BLaER1 treated with 17β-estradiol and CSF1 and Interleukin-3, amounts not matched to agents 10 nM and 100 nM (cell line): ENCODE measurements around the gene CHMP1A.
"Not testable (repeated sequence)": the region's sequence is repeated elsewhere in the genome, so short reads cannot be mapped to it uniquely, and the experiment has no call there.

ENCODE experiments used
- H3K27ac ChIP-seq, 11 experiments: shearing (Covaris generic); formaldehyde crosslinking; 2 replicates each; pipeline ENCODE4 v1.8.1; 2022
- H3K27me3 ChIP-seq, 11 experiments: shearing (Covaris generic); formaldehyde crosslinking; 2 replicates each; pipeline ENCODE4 v1.8.1; 2022
- H3K36me3 ChIP-seq, 11 experiments: shearing (Covaris generic); formaldehyde crosslinking; 2 replicates each; pipeline ENCODE4 v1.8.1; 2022
- H3K4me1 ChIP-seq, 10 experiments: shearing (Covaris generic); formaldehyde crosslinking; 2 replicates each; pipeline ENCODE4 v1.8.1; 2022
- H3K4me2 ChIP-seq, 11 experiments: shearing (Covaris generic); formaldehyde crosslinking; 2 replicates each; pipeline ENCODE4 v1.8.1; 2022
- H3K4me3 ChIP-seq, 10 experiments: shearing (Covaris generic); formaldehyde crosslinking; 2 replicates each; pipeline ENCODE4 v1.8.1; 2022
- H3K9ac ChIP-seq, 11 experiments: shearing (Covaris generic); formaldehyde crosslinking; 2 replicates each; pipeline ENCODE4 v1.8.1; 2022
- H3K9me3 ChIP-seq, 11 experiments: shearing (Covaris generic); formaldehyde crosslinking; replicated peaks in 1 of 11; 2 replicates each; pipeline ENCODE4 v1.8.1; 2022
- H4K20me1 ChIP-seq, 11 experiments: shearing (Covaris generic); formaldehyde crosslinking; 2 replicates each; pipeline ENCODE4 v1.8.1; 2022
- Cebpa-rat ChIP-seq, 11 experiments: shearing (Covaris generic); IDR thresholded peaks; 2 replicates each; pipeline ENCODE4 v1.8.1; 2022

The CHMP1A gene

DNA sequence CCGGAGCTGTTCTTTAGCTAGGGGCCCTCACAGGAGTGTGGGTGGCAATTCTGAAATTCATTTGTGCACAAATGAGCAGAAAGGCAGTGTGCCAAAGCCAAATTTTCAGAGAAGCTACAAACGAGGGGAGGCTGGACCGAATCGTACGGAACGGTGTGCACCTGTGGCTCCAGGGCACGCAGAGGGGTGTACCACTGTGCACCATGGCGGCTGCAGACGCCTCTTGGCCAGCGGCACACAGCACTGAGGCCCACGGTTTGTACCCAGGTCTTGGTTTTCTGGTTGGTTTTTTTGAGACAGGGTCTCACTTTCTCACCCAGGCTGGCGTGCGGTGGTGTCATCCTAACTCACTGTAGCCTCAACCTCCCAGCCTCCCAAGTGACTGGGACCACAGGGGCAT, 14.9 kb downstream of the CHMP1A start:
- Histone ChIP-seq H3K4me1 (peaks cover 10 to 49% (median 35%) of the 10 kb centered on the region in 10 experiments), H3K9ac (peak overlapping the region in 3 of 11 experiments; percentile 15 to 40 (median 31); a peak in 3 of 22 replicates), H3K36me3 (peaks cover 25 to 40% (median 36%) of the 10 kb centered on the region in 11 experiments), H3K27me3 (no peaks in the 10 kb centered on the region), H3K9me3 (no peaks in the 10 kb centered on the region), H3K4me3 (no peak overlapping the region), H3K4me2 (peak overlapping the region in 2 of 11 experiments; percentile 7 to 93; a peak in 4 of 22 replicates), H4K20me1 (peaks cover 4 to 68% (median 28%) of the 10 kb centered on the region in 11 experiments; a peak in 15 of 22 replicates), H3K27ac (no peak overlapping the region)
- no peak for TF ChIP-seq Cebpa-rat (IDR thresholded peaks at IDR 0.05)

DNA sequence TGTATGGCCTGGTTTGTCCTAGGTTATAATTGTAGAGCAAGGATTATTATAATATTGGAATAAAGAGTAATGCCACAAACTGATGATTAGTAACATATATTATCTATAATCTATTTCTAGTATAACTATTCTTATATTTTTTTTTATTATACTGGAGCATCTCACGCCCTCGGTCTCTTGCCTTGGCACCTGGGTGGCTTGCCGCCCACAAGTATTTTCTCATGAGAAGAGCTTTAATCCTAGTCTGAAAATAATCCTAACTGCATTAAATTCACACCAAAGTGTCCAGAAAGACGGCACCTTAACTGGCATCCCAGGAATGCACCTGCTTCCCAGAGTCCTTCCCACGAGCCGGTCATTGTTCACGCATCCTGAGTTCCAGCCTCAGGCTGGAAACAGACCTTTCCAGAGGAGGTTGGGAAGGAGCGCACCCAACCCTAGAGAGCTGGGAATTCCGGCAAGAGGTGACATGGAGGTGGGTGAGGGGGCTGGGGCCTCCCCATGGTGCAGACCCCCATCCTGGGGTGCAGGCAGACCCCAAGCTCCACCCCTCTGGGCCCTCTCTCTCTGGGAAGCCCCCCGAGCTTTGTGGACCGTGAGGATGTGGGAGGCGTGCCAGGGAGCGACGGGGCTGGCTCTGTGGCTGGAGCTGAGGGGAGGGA, 15.9 kb downstream of the CHMP1A start:
- Histone ChIP-seq H3K4me2 (peak overlapping the region; percentile 79 to 97 (median 85); a peak in 21 of 22 replicates), H3K27ac (no peak overlapping the region), H3K36me3 (peaks cover 19 to 32% (median 28%) of the 10 kb centered on the region in 11 experiments), H3K9ac (peak overlapping the region in 3 of 11 experiments; percentile 24 to 70 (median 27); a peak in 3 of 22 replicates), H3K27me3 (peaks cover 0 to 2% (median 0%) of the 10 kb centered on the region in 11 experiments; a peak in 3 of 22 replicates), H3K9me3 (no peaks in the 10 kb centered on the region), H4K20me1 (peaks cover 0 to 70% (median 24%) of the 10 kb centered on the region in 11 experiments; a peak in 14 of 22 replicates), H3K4me3 (peak overlapping the region in 2 of 10 experiments; percentile 50 to 52; a peak in 2 of 20 replicates), H3K4me1 (peaks cover 12 to 59% (median 45%) of the 10 kb centered on the region in 10 experiments)
- no peak for TF ChIP-seq Cebpa-rat (IDR thresholded peaks at IDR 0.05)

DNA sequence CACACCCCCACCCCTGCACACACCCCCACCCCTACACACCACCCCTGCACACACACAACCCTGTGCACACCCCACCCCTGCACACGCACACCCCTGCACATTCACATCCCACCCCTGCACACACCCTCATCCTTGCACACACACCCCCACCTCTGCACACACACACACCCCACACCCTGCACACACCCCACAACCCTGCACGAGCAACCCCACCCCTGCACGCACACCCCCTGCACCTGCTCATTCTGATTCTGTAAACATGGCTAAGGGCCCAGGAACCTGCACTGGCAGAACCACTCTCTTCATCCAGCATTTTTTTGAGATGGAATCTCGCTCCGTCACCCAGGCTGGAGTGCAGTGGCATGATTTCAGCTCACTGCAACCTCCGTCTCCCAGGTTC, 18.1 kb downstream of the CHMP1A start:
- peaks cover 0 to 10% (median 6%) of the 10 kb centered on the region in 11 experiments; a peak in 15 of 22 replicates for H3K36me3 ChIP-seq
- H3K4me3 ChIP-seq: no peak overlapping the region
- peaks cover 3 to 12% (median 5%) of the 10 kb centered on the region in 11 experiments; a peak in 17 of 22 replicates for H3K9me3 ChIP-seq
- H3K27ac ChIP-seq: no peak overlapping the region
- H3K4me1 ChIP-seq: peaks cover 17 to 71% (median 56%) of the 10 kb centered on the region in 10 experiments
- H3K4me2 ChIP-seq: peak overlapping the region in 9 of 11 experiments; percentile 79 to 97 (median 85); a peak in 15 of 22 replicates
- H4K20me1 ChIP-seq: peaks cover 0 to 50% (median 8%) of the 10 kb centered on the region in 11 experiments; a peak in 13 of 22 replicates
- H3K27me3 ChIP-seq: peaks cover 0 to 13% (median 0%) of the 10 kb centered on the region in 11 experiments; a peak in 5 of 22 replicates
- no peak for TF ChIP-seq Cebpa-rat (IDR thresholded peaks at IDR 0.05)
- peak overlapping the region in 1 of 11 experiments; percentile 62; a peak in 1 of 22 replicates for H3K9ac ChIP-seq

DNA sequence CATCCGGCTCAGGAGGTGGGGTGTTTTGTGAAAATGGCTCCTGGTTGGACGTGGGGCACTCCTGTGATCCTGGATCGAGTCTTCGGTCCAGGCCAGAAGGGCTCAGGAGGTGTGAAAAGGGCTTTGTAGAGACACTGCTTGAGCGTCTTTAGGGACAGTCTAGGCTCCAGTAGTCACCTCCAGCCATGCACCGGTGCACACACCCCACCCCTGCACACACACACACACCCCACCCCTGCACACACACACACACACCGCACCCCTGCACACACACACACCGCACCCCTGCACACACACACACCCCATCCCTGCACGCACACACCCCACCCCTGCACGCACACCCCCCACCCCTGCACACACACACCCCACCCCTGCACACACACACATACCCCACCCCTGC, 19.1 kb downstream of the CHMP1A start:
- no peak for TF ChIP-seq Cebpa-rat (IDR thresholded peaks at IDR 0.05)
- H3K9ac ChIP-seq: no peak overlapping the region
- peaks cover 17 to 80% (median 61%) of the 10 kb centered on the region in 10 experiments for H3K4me1 ChIP-seq
- H3K9me3 ChIP-seq: peaks cover 4 to 20% (median 7%) of the 10 kb centered on the region in 11 experiments; a peak in 17 of 22 replicates
- H3K4me3 ChIP-seq: no peak overlapping the region
- H3K27ac ChIP-seq: no peak overlapping the region
- H4K20me1 ChIP-seq: peaks cover 0 to 41% (median 5%) of the 10 kb centered on the region in 11 experiments; a peak in 10 of 22 replicates
- peak overlapping the region in 4 of 11 experiments; percentile 86 to 92 (median 91); a peak in 5 of 22 replicates for H3K4me2 ChIP-seq
- peaks cover 0 to 13% (median 0%) of the 10 kb centered on the region in 11 experiments; a peak in 7 of 22 replicates for H3K27me3 ChIP-seq
- peaks cover 0 to under 1% (median 0%) of the 10 kb centered on the region in 11 experiments; a peak in 2 of 22 replicates for H3K36me3 ChIP-seq

DNA sequence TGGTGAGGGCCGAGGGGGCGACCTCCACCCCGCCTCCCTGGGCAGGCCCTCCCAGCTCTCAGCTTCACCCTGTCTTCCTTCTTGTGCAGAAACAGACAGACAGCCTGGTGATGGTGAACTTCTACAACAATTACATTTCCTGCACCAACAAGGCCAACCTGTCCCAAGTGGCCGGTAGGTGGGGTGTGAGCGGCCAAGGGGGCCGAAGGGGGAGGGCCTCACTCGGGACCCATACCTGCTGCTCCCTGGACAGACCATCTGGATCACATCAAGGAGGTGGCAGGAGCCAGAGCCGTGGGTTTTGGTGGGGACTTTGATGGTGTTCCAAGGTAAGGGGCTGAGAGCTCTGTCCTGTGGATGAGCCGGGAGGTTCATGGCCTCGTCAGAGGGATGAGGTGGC, 20.1 kb downstream of the CHMP1A start:
- no peak overlapping the region for H3K4me3 ChIP-seq
- TF ChIP-seq Cebpa-rat (IDR thresholded peaks at IDR 0.05): no peak
- H3K4me1 ChIP-seq: peaks cover 17 to 77% (median 64%) of the 10 kb centered on the region in 10 experiments
- H3K9ac ChIP-seq: no peak overlapping the region
- peak overlapping the region in 8 of 11 experiments; percentile 54 to 92 (median 85); a peak in 16 of 22 replicates for H3K4me2 ChIP-seq
- peaks cover 4 to 20% (median 7%) of the 10 kb centered on the region in 11 experiments; a peak in 17 of 22 replicates for H3K9me3 ChIP-seq
- peaks cover 0 to 13% (median 0%) of the 10 kb centered on the region in 11 experiments; a peak in 7 of 22 replicates for H3K27me3 ChIP-seq
- peaks cover 0 to 30% (median 5%) of the 10 kb centered on the region in 11 experiments; a peak in 9 of 22 replicates for H4K20me1 ChIP-seq
- H3K36me3 ChIP-seq: no peaks in the 10 kb centered on the region; a peak in 2 of 22 replicates
- H3K27ac ChIP-seq: no peak overlapping the region

DNA sequence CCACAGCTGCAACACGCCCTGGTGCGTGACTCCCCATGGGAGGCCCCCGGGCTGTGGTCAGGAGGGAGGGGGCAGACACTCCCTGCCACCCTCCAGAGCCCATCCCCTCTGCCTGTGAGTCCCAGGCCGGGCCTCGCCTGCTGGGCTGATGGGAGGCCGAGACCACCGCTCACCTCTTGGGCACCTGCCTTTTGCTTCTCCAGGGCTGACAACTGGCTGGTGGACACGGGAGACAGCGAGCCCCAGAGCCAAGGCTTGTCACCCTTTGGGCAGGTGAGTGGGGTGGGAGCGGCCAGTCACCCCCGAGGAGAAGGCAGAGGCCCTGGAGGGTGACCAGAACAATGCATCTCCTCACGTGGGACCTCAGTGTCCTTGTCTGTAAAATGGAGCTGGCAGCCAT, 20.8 kb downstream of the CHMP1A start:
- H3K4me2 ChIP-seq: peak overlapping the region; percentile 16 to 92 (median 79); a peak in 21 of 22 replicates
- H3K4me1 ChIP-seq: peaks cover 17 to 70% (median 58%) of the 10 kb centered on the region in 10 experiments
- no peak overlapping the region for H3K27ac ChIP-seq
- peaks cover 0 to 30% (median 5%) of the 10 kb centered on the region in 11 experiments; a peak in 8 of 22 replicates for H4K20me1 ChIP-seq
- TF ChIP-seq Cebpa-rat (IDR thresholded peaks at IDR 0.05): no peak
- H3K36me3 ChIP-seq: no peaks in the 10 kb centered on the region; a peak in 2 of 22 replicates
- peaks cover 4 to 20% (median 7%) of the 10 kb centered on the region in 11 experiments; a peak in 17 of 22 replicates for H3K9me3 ChIP-seq
- H3K27me3 ChIP-seq: peaks cover 0 to 13% (median 0%) of the 10 kb centered on the region in 11 experiments; a peak in 7 of 22 replicates
- peak overlapping the region in 4 of 11 experiments; percentile 4 to 47 (median 16); a peak in 4 of 22 replicates for H3K9ac ChIP-seq
- no peak overlapping the region for H3K4me3 ChIP-seq

DNA sequence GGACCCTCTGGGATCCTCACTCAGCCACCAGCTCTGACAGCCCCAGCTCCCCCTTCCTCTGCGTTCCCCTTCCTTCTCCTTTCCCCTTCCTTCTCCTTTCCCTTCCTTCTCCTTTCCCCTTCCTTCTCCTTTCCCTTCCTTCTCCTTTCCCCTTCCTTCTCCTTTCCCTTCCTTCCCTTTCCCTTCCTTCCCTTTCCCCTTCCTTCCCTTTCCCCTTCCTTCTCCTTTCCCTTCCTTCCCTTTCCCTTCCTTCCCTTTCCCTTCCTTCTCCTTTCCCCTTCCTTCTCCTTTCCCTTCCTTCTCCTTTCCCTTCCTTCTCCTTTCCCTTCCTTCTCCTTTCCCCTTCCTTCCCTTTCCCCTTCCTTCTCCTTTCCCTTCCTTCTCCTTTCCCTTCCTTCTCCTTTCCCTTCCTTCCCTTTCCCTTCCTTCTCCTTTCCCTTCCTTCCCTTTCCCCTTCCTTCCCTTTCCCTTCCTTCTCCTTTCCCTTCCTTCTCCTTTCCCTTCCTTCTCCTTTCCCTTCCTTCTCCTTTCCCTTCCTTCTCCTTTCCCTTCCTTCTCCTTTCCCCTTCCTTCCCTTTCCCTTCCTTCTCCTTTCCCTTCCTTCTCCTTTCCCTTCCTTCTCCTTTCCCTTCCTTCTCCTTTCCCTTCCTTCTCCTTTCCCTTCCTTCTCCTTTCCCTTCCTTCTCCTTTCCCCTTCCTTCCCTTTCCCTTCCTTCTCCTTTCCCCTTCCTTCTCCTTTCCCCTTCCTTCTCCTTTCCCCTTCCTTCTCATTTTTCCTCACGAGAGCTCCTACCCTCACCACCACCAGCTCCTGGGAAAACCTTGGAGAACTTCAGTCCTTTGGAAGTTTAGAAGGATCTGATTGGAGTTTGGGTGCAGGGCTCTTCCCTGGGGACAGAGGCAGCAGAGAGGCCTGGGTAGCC, 22.8 kb downstream of the CHMP1A start:
- not testable (repeated sequence) for H3K9ac ChIP-seq, H3K4me3 ChIP-seq, H3K36me3 ChIP-seq, H3K27ac ChIP-seq
- Histone ChIP-seq H3K9me3 (peaks cover 4 to 25% (median 9%) of the 10 kb centered on the region in 11 experiments; a peak in 17 of 22 replicates), H3K27me3 (peaks cover 0 to 13% (median 0%) of the 10 kb centered on the region in 11 experiments; a peak in 7 of 22 replicates), H3K4me1 (peaks cover 8 to 57% (median 39%) of the 10 kb centered on the region in 10 experiments; a peak in 19 of 20 replicates), H3K4me2 (peak overlapping the region in 2 of 11 experiments; percentile 86 to 91; a peak in 4 of 22 replicates), H4K20me1 (peaks cover 0 to 30% (median 4%) of the 10 kb centered on the region in 11 experiments; a peak in 7 of 22 replicates)
